Prostate gland (tissue), 2 donors: ENCODE measurements around the gene ALK.

Experiments used
- CTCF ChIP-seq, 4 experiments: fragments of 200-600 bp in 2 of 4; fragments of 450-650 bp in 2 of 4; sonication (generic) in 2 of 4; IDR thresholded peaks; 1 replicate in 3 of 4; 2 replicates in 1 of 4; pipeline ENCODE4 v1.5.1; 2016 to 2019; ENCODE audit warnings: antibody characterized with exemption in 4 of 4, mild to moderate bottlenecking in 2 of 4, moderate library complexity in 2 of 4
- POLR2AphosphoS5 ChIP-seq: sonication (generic); formaldehyde crosslinking; IDR thresholded peaks from one replicate; pipeline ENCODE4 v1.6.1; 2017; ENCODE audit warnings: antibody characterized with exemption

DNA sequence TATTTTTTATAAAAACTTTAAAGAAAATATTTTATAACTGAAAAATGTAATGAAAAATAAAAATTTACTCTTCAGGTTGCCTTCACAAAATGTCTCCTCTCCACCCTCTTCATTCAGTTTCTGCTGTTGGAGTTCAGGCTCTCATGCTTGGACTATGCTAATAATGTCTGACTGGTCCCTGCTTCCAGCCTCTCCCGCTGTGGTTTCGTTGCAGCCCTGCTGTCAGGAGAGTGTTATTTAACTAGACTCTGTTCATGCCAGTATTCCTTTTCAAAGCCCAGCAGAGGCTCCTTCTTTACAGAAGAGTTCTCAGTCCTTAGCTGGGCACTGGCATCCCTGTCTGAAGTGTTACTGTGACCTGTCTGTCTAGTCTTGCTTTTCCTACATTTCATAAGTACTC lies 765.8 kb downstream of the ALK start:
- TF ChIP-seq POLR2AphosphoS5: no peak
- no peak for TF ChIP-seq CTCF (IDR thresholded peaks at IDR 0.05)
